ENCODE measurements around the gene ZSCAN20.

The ZSCAN20 gene

GRCh38 chr1:33436557-33437285 is 35.7 kb upstream of the ZSCAN20 start:
- Histone ChIP-seq H3K9ac (ENCODE audit: insufficient read length, low read depth) (no peak overlapping the region), H3K4me3 (ENCODE audit: insufficient read length, low read depth) (no peak overlapping the region), H3K27me3 (ENCODE audit: insufficient read depth, insufficient read length) (peaks cover 6% of the 10 kb centered on the region), H3K9me3 (ENCODE audit: insufficient read depth, low read length) (no peaks in the 10 kb centered on the region), H3K4me1 (ENCODE audit: insufficient read depth, insufficient read length) (peaks cover 5% of the 10 kb centered on the region), H3K36me3 (ENCODE audit: insufficient read depth, insufficient read length, low read length) (no peaks in the 10 kb centered on the region)
- TF ChIP-seq ZNF274 (IDR thresholded peaks at IDR 0.05; ENCODE audit: low read depth, low read length): no peak
- no peak for TF ChIP-seq SUZ12 (IDR thresholded peaks at IDR 0.05; ENCODE audit: extremely low read depth, insufficient read depth, insufficient read length)
- TF ChIP-seq YY1 (IDR thresholded peaks at IDR 0.05; ENCODE audit: insufficient read depth, insufficient read length): no peak
- DNase-seq (ENCODE audit: low read depth, low spot score): no peak

- peaks cover 4% of the 10 kb centered on the region for H3K27me3 ChIP-seq (ENCODE audit: insufficient read depth, insufficient read length)
- peaks cover 5% of the 10 kb centered on the region for H3K4me1 ChIP-seq (ENCODE audit: insufficient read depth, insufficient read length)
- TF ChIP-seq YY1 (IDR thresholded peaks at IDR 0.05; ENCODE audit: insufficient read depth, insufficient read length) (no peak), SUZ12 (IDR thresholded peaks at IDR 0.05; ENCODE audit: extremely low read depth, insufficient read depth, insufficient read length) (no peak), ZNF274 (IDR thresholded peaks at IDR 0.05; ENCODE audit: low read depth, low read length) (no peak)
- no peaks in the 10 kb centered on the region for H3K36me3 ChIP-seq (ENCODE audit: insufficient read depth, insufficient read length, low read length)
- H3K9ac ChIP-seq (ENCODE audit: insufficient read length, low read depth): no peak overlapping the region
- no peaks in the 10 kb centered on the region for H3K9me3 ChIP-seq (ENCODE audit: insufficient read depth, low read length)
- H3K4me3 ChIP-seq (ENCODE audit: insufficient read length, low read depth): no peak overlapping the region
- no peak for DNase-seq (ENCODE audit: low read depth, low spot score)
These were observed 33.9 kb upstream of the ZSCAN20 start for GRCh38 chr1:33438364-33439160.

- TF ChIP-seq ZNF274 (IDR thresholded peaks at IDR 0.05; ENCODE audit: low read depth, low read length) (no peak), YY1 (IDR thresholded peaks at IDR 0.05; ENCODE audit: insufficient read depth, insufficient read length) (no peak), SUZ12 (IDR thresholded peaks at IDR 0.05; ENCODE audit: extremely low read depth, insufficient read depth, insufficient read length) (no peak)
- no peak overlapping the region for H3K4me3 ChIP-seq (ENCODE audit: insufficient read length, low read depth)
- no peak overlapping the region for H3K9ac ChIP-seq (ENCODE audit: insufficient read length, low read depth)
- no peaks in the 10 kb centered on the region for H3K36me3 ChIP-seq (ENCODE audit: insufficient read depth, insufficient read length, low read length)
- H3K9me3 ChIP-seq (ENCODE audit: insufficient read depth, low read length): no peaks in the 10 kb centered on the region
- no peak for DNase-seq (ENCODE audit: low read depth, low spot score)
- peaks cover 4% of the 10 kb centered on the region for H3K4me1 ChIP-seq (ENCODE audit: insufficient read depth, insufficient read length)
- H3K27me3 ChIP-seq (ENCODE audit: insufficient read depth, insufficient read length): peaks cover 4% of the 10 kb centered on the region
These were observed 32.8 kb upstream of the ZSCAN20 start for GRCh38 chr1:33439662-33440061.

- Histone ChIP-seq H3K9ac (ENCODE audit: insufficient read length, low read depth) (no peak overlapping the region), H3K4me3 (ENCODE audit: insufficient read length, low read depth) (no peak overlapping the region), H3K4me1 (ENCODE audit: insufficient read depth, insufficient read length) (no peaks in the 10 kb centered on the region), H3K27me3 (ENCODE audit: insufficient read depth, insufficient read length) (peaks cover 4% of the 10 kb centered on the region), H3K36me3 (ENCODE audit: insufficient read depth, insufficient read length, low read length) (no peaks in the 10 kb centered on the region), H3K9me3 (ENCODE audit: insufficient read depth, low read length) (peaks cover 8% of the 10 kb centered on the region; the same call in 1 of the 2 replicates)
- no peak for TF ChIP-seq SUZ12 (IDR thresholded peaks at IDR 0.05; ENCODE audit: extremely low read depth, insufficient read depth, insufficient read length)
- no peak for TF ChIP-seq YY1 (IDR thresholded peaks at IDR 0.05; ENCODE audit: insufficient read depth, insufficient read length)
- TF ChIP-seq ZNF274 (IDR thresholded peaks at IDR 0.05; ENCODE audit: low read depth, low read length): no peak
- DNase-seq (ENCODE audit: low read depth, low spot score): no peak
These were observed 31.2 kb upstream of the ZSCAN20 start for GRCh38 chr1:33441088-33441745.

GRCh38 chr1:33442141-33442540 is 30.3 kb upstream of the ZSCAN20 start:
- H3K9me3 ChIP-seq (ENCODE audit: insufficient read depth, low read length): peaks cover 8% of the 10 kb centered on the region; the same call in 1 of the 2 replicates
- no peaks in the 10 kb centered on the region for H3K4me1 ChIP-seq (ENCODE audit: insufficient read depth, insufficient read length)
- no peaks in the 10 kb centered on the region for H3K36me3 ChIP-seq (ENCODE audit: insufficient read depth, insufficient read length, low read length)
- no peak overlapping the region for H3K9ac ChIP-seq (ENCODE audit: insufficient read length, low read depth)
- no peak for DNase-seq (ENCODE audit: low read depth, low spot score)
- H3K27me3 ChIP-seq (ENCODE audit: insufficient read depth, insufficient read length): peaks cover 2% of the 10 kb centered on the region
- H3K4me3 ChIP-seq (ENCODE audit: insufficient read length, low read depth): no peak overlapping the region
- TF ChIP-seq ZNF274 (IDR thresholded peaks at IDR 0.05; ENCODE audit: low read depth, low read length) (no peak), SUZ12 (IDR thresholded peaks at IDR 0.05; ENCODE audit: extremely low read depth, insufficient read depth, insufficient read length) (no peak), YY1 (IDR thresholded peaks at IDR 0.05; ENCODE audit: insufficient read depth, insufficient read length) (no peak)

- no peak overlapping the region for H3K4me3 ChIP-seq (ENCODE audit: insufficient read length, low read depth)
- peaks cover 8% of the 10 kb centered on the region; the same call in 1 of the 2 replicates for H3K9me3 ChIP-seq (ENCODE audit: insufficient read depth, low read length)
- DNase-seq (ENCODE audit: low read depth, low spot score): no peak
- no peaks in the 10 kb centered on the region for H3K36me3 ChIP-seq (ENCODE audit: insufficient read depth, insufficient read length, low read length)
- peaks cover 2% of the 10 kb centered on the region for H3K27me3 ChIP-seq (ENCODE audit: insufficient read depth, insufficient read length)
- no peak overlapping the region for H3K9ac ChIP-seq (ENCODE audit: insufficient read length, low read depth)
- TF ChIP-seq YY1 (IDR thresholded peaks at IDR 0.05; ENCODE audit: insufficient read depth, insufficient read length) (no peak), ZNF274 (IDR thresholded peaks at IDR 0.05; ENCODE audit: low read depth, low read length) (no peak), SUZ12 (IDR thresholded peaks at IDR 0.05; ENCODE audit: extremely low read depth, insufficient read depth, insufficient read length) (no peak)
- H3K4me1 ChIP-seq (ENCODE audit: insufficient read depth, insufficient read length): no peaks in the 10 kb centered on the region
These were observed 29.3 kb upstream of the ZSCAN20 start for GRCh38 chr1:33443080-33443704.

Measured in NT2/D1 (cell line).